Measurements from ENCODE around the gene FOXP4.

FOXP4 gene

DNA sequence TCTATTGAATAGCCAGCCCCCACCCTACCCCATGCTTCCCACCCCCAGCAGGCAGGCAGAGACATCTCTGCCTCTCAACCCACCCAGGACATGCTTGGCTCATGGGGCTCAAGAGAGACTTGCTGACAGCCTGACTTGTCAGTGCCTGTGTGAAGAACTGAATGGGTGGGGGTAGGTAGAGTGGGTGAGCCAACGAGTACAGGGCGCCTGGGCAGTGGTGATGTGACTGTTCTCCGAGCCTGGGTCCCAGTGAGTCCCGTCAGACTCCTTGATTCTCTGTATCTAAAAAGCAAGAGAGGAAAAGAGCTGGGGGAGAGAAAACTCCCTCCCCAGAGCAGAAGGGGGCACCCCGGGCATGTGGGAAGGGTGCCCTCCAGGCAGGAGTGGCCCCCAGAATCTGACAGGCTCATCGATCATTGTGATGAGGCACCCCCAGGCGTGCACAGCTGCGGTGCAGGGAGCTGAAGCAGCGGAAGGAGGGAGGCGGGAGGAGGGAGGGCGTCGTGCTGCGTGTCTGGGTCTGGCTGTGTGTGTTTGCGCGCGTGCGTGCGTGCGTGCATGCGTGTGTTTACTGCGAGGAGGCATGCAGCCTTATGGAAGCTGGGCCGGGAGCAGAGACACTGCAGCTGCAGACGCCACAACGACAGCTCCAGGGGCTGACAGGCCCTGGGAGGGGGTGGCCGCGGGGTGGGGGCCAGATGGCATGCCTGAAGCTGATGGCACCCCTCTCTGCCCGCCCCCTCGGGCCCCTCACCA, 40.2 kb downstream of the FOXP4 start:
- DNase-seq, result no peak

DNA sequence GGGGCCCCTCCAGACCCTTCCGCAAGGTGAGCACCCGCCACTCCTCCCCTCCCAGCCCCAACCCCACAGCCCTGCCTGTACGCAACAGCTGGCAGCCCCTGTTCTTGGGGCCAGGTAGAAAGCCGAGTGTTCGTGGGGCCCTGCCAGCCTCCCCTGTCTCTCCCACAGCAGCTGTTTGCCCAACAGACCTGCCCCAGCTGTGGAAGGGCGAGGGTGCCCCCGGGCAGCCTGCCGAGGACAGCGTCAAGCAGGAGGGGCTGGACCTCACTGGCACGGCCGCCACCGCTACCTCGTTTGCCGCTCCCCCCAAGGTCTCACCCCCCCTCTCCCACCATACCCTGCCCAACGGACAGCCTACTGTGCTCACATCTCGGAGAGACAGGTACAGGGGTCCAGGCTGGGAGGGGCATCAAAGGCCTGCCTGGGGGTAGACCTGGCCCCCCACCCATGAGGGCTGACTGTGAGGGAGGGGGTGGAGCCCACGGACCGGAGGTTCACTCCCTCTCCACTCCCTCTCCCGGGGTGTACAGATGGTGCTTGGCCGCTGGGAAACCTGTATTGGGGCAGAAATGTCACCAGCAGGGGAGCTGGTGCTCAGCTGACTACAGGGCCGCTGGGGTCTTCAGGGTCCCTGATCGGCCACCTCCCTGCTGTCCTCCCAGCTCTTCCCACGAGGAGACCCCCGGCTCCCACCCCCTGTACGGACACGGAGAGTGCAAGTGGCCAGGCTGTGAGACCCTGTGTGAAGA, 41.1 kb downstream of the FOXP4 start:
- DNase-seq, result no peak

DNA sequence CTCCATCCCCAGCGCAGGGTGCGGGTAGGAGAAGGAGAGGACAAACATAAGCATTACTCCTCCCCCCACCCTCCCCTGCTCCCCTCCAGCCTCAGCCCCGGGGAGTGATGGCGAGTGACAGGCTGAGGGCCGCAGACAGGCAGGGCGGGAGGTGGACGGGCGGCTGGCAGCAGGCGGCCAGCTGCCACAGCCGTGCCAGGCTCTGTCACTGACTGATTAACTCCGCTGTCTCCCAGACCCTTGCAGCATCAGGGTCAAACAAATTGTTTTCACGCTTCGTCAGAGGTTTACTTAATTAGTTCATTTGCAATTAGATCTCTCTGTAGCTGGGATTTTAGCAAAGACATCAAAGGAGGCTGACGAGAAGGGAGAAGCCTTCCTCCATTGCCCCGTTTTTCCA, 41.9 kb downstream of the FOXP4 start:
- no peak for DNase-seq

GRCh38 chr6:41589223-41589622, 43.0 kb downstream of the FOXP4 start:
- no peak for DNase-seq

DNA sequence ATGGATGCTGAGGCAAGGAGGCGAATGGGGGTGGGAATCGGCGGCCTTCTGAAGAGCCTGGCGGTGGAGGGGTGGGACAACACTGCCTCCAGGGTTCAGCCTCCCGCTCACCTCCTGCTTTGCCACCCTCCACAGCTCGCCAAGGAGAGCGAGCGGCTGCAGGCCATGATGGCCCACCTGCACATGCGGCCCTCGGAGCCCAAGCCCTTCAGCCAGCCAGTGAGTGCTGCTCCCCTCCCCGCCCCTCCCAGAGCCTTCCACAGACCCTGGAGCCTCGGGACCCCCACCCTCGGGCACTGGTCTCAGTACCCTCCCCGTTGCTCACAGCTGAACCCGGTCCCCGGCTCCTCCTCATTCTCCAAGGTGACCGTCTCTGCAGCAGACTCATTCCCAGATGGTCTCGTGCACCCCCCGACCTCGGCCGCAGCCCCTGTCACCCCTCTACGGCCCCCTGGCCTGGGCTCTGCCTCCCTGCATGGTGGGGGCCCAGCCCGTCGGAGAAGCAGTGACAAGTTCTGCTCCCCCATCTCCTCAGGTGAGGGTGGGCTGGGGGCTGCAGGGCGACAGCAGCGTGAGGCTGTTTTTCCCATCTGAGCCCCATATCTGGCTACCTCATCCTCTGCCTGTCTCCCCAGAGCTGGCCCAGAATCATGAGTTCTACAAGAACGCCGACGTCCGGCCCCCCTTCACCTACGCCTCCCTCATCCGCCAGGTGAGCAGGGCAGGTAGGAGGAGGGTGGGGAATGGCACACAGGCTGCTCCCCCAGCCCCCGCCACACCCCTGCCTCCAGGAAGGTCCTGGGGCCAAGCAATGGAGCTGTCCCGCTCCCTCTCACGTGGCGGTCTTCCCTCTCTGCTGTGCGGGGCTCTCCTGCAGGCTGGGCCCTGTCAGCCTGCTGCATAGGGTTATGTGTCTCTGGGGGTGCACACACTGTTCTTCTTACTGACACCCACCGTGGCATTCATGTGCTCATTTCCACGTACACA, 43.7 kb downstream of the FOXP4 start:
- DNase-seq, result no peak

DNA sequence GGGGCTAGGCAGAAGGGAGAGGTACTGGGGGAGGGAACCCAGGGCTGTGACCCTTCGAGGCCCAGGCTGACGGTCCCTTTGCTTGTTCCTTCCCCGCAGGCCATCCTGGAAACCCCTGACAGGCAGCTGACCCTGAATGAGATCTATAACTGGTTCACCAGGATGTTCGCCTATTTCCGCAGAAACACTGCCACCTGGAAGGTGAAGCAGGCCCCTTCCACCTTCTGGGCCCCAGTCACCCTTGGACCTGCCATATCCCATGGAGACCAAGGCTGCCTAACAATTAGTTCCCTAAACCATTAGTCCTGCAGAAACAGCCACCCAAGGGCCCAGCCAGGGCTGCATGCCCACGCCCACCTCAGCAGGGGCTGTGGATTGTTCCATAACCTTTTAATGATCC, 44.9 kb downstream of the FOXP4 start:
- no peak for DNase-seq

DNA sequence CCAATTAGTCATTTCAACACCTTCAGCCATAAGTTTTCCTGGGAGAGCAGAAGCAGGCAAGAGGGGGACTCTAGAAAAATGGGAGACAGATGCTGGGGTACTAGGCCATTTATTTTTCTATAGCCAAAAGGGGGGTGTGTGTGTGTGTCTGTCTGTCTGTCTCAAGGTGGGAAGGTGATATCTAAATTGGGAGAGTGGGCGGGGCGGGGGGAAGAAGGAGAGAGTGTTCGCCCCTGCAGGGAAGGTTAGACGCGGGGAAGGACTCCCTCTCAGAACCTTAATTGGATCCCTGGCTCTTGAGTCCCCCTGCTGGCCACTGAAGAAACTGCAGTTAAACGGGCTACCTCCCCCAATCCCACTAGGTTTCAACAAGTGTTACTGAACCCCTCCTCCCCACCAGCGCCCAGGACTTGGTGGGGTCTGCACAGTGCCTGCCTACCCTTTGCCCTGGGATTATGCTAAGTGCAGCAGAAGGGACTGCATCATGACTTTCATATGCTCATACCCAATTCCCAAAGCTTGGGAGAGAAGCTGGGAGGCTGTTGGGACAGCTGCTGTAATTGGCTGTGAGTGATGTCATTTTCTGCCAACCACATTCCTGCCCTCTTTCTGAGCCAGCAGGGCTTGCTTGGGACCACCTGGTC, 45.8 kb downstream of the FOXP4 start:
- peak; percentile 48 to 71 (median 54) for DNase-seq

GRCh38 chr6:41593406-41593805, 47.2 kb downstream of the FOXP4 start:
- DNase-seq, result no peak

- no peak for DNase-seq
Measured at GRCh38 chr6:41593839-41594238, 47.7 kb downstream of the FOXP4 start.

DNA sequence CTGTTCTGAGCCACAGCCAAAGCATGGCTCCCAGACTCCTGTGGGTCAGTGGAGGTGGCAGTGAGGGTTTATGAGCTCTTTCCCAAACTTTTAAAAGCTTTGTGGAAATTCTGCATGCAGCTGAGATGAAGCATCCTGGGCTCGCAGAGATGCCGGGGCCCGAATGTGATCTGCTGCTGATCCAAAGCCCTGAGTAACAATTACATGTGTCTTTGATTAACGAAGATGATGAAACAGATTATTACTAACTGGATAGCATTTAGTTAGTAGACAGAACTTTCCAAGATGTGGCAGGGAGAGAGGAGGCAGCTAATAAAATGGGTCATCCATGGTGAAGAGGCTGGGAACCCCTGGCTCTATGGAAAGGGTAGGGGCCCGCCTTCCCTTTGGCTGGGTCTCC, 48.1 kb downstream of the FOXP4 start:
- no peak for DNase-seq

GRCh38 chr6:41594766-41595165, 48.6 kb downstream of the FOXP4 start:
- no peak for DNase-seq

- no peak for DNase-seq
Measured at GRCh38 chr6:41595166-41595565, 49.0 kb downstream of the FOXP4 start.

GRCh38 chr6:41596096-41596685, 50.0 kb downstream of the FOXP4 start:
- DNase-seq, result no peak

- no peak for DNase-seq
Measured at GRCh38 chr6:41596807-41597206, 50.6 kb downstream of the FOXP4 start.

- DNase-seq, result no peak
Measured at GRCh38 chr6:41597246-41598000, 51.2 kb downstream of the FOXP4 start.

- DNase-seq, result no peak
Measured at GRCh38 chr6:41598670-41599014, 52.5 kb downstream of the FOXP4 start.

- DNase-seq, result no peak
Measured at GRCh38 chr6:41599015-41599851, 53.1 kb downstream of the FOXP4 start.

GRCh38 chr6:41599852-41600445, 53.8 kb downstream of the FOXP4 start:
- DNase-seq, result no peak

DNA sequence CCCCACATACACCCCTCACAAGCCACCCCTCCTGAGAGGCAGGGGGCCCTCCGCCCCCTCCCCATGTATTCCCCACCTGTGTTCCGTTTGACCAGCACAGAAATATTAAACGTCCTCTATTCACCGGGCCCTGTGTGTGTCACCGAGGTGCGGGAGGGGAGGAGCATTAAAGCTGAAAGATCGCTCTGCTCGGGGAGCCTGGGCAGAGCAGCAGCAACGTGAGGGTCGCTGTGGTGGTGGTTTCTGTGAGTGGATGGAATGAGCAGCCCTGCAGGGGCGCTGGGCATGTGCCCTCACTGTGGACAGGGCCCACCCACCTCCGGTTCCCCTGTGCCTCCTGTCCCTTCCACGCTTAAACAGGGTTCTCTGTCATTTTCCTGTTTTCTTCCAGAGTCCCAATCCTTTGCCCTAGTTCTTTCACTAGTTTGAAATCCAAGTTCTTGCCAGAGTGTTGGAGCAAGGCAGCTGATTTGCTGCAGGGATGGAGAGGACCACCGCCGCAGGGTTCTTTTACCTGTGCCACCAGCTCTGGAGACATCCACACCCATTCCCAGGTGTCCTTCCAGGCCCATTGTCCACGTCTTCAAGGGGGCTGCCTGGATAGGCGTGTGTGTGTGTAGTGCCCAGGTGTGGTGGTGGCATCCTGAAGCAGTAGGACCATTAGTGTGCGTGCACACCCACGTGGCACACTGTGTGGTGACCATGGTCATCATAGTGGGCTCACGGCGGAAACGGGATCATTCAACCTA, 54.5 kb downstream of the FOXP4 start:
- no peak for DNase-seq

DNA sequence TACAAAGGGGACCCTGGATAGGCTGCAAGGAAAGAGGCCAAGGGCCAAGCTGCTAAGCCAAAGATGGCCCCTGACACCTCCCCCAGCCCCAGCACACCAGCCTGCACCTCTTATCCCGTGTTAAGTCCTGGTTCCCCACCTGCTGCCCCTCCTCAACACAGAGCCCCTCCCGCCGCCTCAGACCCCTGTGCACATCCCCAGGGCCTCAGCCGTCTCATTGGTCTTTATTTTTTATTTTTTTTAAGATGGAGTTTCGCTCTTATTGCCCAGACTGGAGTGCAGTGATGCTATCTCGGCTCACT, 55.0 kb downstream of the FOXP4 start:
- DNase-seq, result no peak
